Thyroid gland (tissue), 4 donors: ENCODE results near the gene MARK4. TPM values are rescaled to one million over a fixed set of nuclear protein-coding genes. Genes with fewer than 3 reads are reported as not detected.

Source experiments
- DNase-seq, 2 donors: peaks; one replicate each; pipeline ENCODE4 v3.0.0-alpha.2; 2019
- H3K27ac ChIP-seq, 3 donors: fragments of 200-600 bp; sonication (generic); 1 replicate in 2 of 3; 2 replicates in 1 of 3; pipeline ENCODE4 v1.5.1; 2016 to 2019; ENCODE audit warnings: mild to moderate bottlenecking in 1 of 3, moderate library complexity in 1 of 3
- H3K27me3 ChIP-seq: fragments of 200-600 bp; sonication (generic); one replicate; pipeline ENCODE4 v1.5.1; 2019
- H3K36me3 ChIP-seq, 2 donors: fragments of 200-600 bp; sonication (generic); one replicate each; pipeline ENCODE4 v1.5.1; 2016 to 2019
- H3K4me1 ChIP-seq, 2 donors: fragments of 200-600 bp; sonication (generic); one replicate each; pipeline ENCODE4 v1.5.1; 2017 to 2019
- H3K4me3 ChIP-seq, 3 donors: fragments of 200-600 bp; sonication (generic); replicated peaks in 1 of 3; 1 replicate in 2 of 3; 2 replicates in 1 of 3; pipeline ENCODE4 v1.5.1; 2016; ENCODE audit warnings: mild to moderate bottlenecking in 1 of 3
- H3K9me3 ChIP-seq: fragments of 200-600 bp; sonication (generic); one replicate; pipeline ENCODE4 v1.5.1; 2017
- POLR2A ChIP-seq, 2 donors: fragments of 450-650 bp; IDR thresholded peaks; one replicate each; pipeline ENCODE4 v1.6.1; 2017; ENCODE audit warnings: antibody characterized with exemption in 2 of 2, mild to moderate bottlenecking in 2 of 2, moderate library complexity in 1 of 2
- WGBS, 2 donors: methylation state at CpG; one replicate each; pipeline ENCODE4 v1.1.5; 2017; 5-methylcytosine and 5-hydroxymethylcytosine counted together
- intact Hi-C: fragments of 100-400 bp; cut with DNase I; formaldehyde crosslinking; loops from one replicate; pipeline ENCODE4 v1.15.1; 2023
- total RNA-seq, 4 donors: library from RNA; depleted of rRNA; stranded (reverse); fragments of >200 nt; gene quantifications; one replicate each; pipeline ENCODE4 v1.2.3, GENCODE V29; 2016
- TF ChIP-seq, protein P1 (sequence below), 6 experiments: fragments of 200-600 bp in 3 of 6; fragments of 450-650 bp in 3 of 6; sonication (generic) in 3 of 6; IDR thresholded peaks; one replicate each; pipeline ENCODE4 v1.5.1; 2016 to 2019; ENCODE audit warnings: antibody characterized with exemption in 6 of 6, mild to moderate bottlenecking in 2 of 6, inconsistent platforms in 1 of 6, moderate library complexity in 1 of 6

Gene MARK4
- total RNA-seq, 4 donors from 2014 or later, result 18.5 to 25.1 (median 22.1) TPM

DNA sequence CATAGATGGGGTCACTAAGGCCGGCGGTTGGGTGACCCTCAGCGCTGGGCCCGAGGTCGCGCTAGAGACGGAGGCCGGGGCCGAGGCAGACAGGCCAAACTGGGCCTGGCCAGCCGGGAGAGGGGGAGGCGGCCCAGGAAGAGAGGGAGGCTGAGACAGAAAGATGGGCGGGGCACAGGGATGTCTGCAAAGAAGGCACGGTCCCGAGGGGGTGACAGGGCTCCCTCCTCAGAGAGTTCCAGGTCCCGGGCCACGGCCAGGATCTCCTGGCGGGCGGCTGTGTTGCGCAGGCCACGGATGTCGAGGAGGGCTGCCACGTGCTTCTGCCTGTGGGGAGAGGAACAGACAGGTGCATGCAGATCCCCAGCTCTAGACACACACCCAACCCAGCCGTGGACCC, 38.0 kb upstream of the MARK4 start:
- H3K27ac ChIP-seq, result peak overlapping the region in 2 of 3 donors; percentile 43 to 45
- no peaks in the 10 kb centered on the region for H3K36me3 ChIP-seq
- no peak for TF ChIP-seq POLR2A (IDR thresholded peaks at IDR 0.05)
- TF ChIP-seq, protein P1, sequence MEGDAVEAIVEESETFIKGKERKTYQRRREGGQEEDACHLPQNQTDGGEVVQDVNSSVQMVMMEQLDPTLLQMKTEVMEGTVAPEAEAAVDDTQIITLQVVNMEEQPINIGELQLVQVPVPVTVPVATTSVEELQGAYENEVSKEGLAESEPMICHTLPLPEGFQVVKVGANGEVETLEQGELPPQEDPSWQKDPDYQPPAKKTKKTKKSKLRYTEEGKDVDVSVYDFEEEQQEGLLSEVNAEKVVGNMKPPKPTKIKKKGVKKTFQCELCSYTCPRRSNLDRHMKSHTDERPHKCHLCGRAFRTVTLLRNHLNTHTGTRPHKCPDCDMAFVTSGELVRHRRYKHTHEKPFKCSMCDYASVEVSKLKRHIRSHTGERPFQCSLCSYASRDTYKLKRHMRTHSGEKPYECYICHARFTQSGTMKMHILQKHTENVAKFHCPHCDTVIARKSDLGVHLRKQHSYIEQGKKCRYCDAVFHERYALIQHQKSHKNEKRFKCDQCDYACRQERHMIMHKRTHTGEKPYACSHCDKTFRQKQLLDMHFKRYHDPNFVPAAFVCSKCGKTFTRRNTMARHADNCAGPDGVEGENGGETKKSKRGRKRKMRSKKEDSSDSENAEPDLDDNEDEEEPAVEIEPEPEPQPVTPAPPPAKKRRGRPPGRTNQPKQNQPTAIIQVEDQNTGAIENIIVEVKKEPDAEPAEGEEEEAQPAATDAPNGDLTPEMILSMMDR (IDR thresholded peaks at IDR 0.05), result no peak
- peaks cover 10% of the 10 kb centered on the region for H3K27me3 ChIP-seq
- H3K4me3 ChIP-seq, result no peak overlapping the region
- WGBS, 2 donors, result 81 to 82% methylated on average over 21 to 23 of the region's 23 CpGs
- DNase-seq, result no peak
- no peaks in the 10 kb centered on the region for H3K9me3 ChIP-seq
- peaks cover 7 to 19% of the 10 kb centered on the region in 2 donors for H3K4me1 ChIP-seq
- intact Hi-C loops, result no loop called here

DNA sequence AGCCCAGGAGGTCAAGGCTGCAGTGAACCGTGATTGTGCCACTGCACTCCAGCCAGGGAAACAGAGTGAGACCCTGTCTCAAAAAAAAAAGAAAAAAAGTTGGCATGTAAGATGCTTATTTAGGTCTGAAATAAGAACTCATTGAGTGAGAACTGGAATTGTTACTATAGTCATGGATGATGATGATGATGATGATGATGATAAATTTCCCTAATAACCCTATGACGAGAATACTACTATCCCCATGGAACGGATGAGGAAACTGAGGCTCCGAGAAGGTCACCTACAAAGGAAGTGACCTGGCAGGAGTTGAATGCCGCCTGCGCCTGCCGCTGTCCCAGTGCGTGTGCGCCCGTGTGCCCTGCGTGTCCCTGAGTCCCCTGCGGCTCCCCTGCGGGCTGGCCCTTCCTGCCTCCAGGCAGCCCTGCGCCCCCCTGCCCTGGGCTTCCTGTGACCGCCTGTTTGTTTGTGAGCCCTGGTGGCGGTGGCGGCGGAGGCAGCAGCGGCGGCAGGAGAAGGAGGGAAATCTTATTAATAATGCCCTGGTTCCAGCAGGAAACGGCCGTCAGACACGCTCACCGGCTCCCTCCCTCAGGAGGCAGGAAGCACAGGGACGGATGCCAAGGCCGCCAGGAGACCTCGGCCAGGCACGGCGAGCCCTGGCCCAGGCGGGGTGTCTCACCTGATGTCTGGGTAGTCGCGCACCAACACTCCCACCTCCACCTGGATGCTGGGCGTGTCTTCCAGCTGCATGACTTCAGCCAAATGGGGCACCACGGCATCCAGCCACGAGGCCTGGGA, 35.5 kb upstream of the MARK4 start:
- WGBS, 2 donors, result 16 to 23% methylated on average over 20 to 27 of the region's 35 CpGs
- H3K4me3 ChIP-seq, result no peak overlapping the region
- TF ChIP-seq, protein P1 (IDR thresholded peaks at IDR 0.05), result no peak
- TF ChIP-seq POLR2A (IDR thresholded peaks at IDR 0.05), result no peak
- no peaks in the 10 kb centered on the region for H3K9me3 ChIP-seq
- DNase-seq, result peak; percentile 55 to 68
- intact Hi-C loops, result no loop called here
- peaks cover 10% of the 10 kb centered on the region for H3K27me3 ChIP-seq
- peak overlapping the region in 1 of 3 donors; percentile 11 for H3K27ac ChIP-seq
- peaks cover 7 to 19% of the 10 kb centered on the region in 2 donors for H3K4me1 ChIP-seq
- H3K36me3 ChIP-seq, result no peaks in the 10 kb centered on the region

DNA sequence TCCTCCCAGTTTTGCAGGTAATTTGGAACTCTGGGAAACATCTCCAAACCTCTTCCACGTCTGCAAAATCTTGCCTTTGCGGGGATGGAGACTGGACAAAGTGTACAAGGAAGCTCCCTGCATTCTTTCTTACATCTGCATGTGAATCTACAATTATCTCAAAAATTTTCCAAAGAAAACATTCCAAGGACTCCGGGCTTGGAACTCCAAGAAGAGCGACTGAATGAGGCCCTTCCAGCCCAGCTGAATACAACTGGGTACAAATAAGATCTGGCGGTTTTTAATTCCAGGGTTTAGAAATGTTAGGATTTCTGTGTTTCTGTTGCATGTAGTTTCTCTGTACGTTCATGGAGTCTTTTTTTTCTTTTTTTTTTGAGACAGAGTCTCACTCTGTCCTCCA, 34.4 kb upstream of the MARK4 start:
- intact Hi-C loops, result no loop called here
- no peaks in the 10 kb centered on the region for H3K9me3 ChIP-seq
- peaks cover 7 to 19% of the 10 kb centered on the region in 2 donors for H3K4me1 ChIP-seq
- DNase-seq, result no peak
- no peak overlapping the region for H3K27ac ChIP-seq
- TF ChIP-seq POLR2A (IDR thresholded peaks at IDR 0.05), result no peak
- TF ChIP-seq, protein P1 (IDR thresholded peaks at IDR 0.05), result no peak
- WGBS, 2 donors, result 56 to 58% methylated on average over 6 of the region's 6 CpGs
- H3K27me3 ChIP-seq, result peaks cover 10% of the 10 kb centered on the region
- no peak overlapping the region for H3K4me3 ChIP-seq
- no peaks in the 10 kb centered on the region for H3K36me3 ChIP-seq

DNA sequence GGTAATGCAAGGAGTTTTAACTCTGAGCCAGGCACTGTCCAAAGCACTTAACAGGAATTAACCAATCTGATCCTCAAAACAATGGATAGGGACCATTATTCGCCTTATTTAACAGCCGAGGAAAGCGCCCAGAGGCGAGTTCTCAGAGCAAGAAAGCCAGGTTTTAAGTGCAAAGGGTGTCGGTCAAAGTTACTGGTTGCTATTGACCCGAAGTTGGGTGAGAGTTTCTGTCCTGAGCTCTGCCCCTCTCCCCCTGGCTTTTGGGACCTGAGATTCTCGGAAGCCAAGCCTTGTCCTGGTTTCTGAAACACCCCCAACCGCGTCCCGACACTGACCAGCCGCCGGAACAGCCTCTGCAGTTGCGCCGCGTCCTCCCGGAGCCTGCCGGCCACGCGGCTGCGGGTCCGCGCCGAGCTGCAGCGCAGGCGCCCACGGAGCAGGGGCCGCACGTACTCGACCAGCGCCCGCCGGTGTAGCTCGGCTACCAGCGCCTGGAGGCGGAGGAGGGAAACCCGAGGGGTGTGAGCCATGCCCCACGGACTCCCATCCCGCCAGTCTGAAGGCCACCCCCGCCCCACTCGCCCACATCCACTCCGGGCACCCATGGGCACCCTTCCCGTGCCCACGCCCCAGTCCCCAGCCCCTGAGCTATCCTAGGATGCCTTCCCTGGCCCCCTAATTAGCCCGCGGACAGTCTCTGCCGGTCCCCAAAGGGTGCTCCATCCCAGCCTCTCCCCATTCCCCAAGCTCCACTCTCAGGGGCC, 33.7 kb upstream of the MARK4 start:
- DNase-seq, result no peak
- Histone ChIP-seq H3K27me3 (peaks cover 10% of the 10 kb centered on the region), H3K9me3 (no peaks in the 10 kb centered on the region)

More for the DNA sequence above, 33.7 kb upstream of the MARK4 start:
- Histone ChIP-seq H3K36me3 (no peaks in the 10 kb centered on the region), H3K4me1 (peaks cover 7 to 19% of the 10 kb centered on the region in 2 donors), H3K4me3 (no peak overlapping the region), H3K27ac (no peak overlapping the region)
- no peak for TF ChIP-seq POLR2A (IDR thresholded peaks at IDR 0.05)
- TF ChIP-seq, protein P1 (IDR thresholded peaks at IDR 0.05), result no peak
- intact Hi-C loops, result no loop called here
- WGBS, 2 donors, result 9 to 28% methylated on average over 13 to 24 of the region's 46 CpGs
